K562 (cell line): ENCODE results near the gene GBP5. TPM values are rescaled to one million over a fixed set of nuclear protein-coding genes. Genes with fewer than 3 reads are reported as not detected.

Experiments
- ATAC-seq: fragments of 200-7000 bp; cut with Tn5 transposase; 3 replicates; pipeline ENCODE4 v1.9.1; 2020; ENCODE audit warnings: moderate library complexity
- BruUV-seq: library from RNA; stranded (reverse); fragments of 400-500 nt; replicated peaks from 2 replicates; lab custom pipeline; 2021; lab: Mats Ljungman, UMichigan
- CTCF ChIA-PET: fragments of 300-600 bp; formaldehyde crosslinking; extraction: SDS; loops from one replicate; lab custom pipeline; 2021; ENCODE audit warnings: low intra/inter-chr PET ratio; lab: Yijun Ruan, JAX
- POLR2A ChIA-PET: fragments of 300-600, 350-650 bp; sonication (Branson Sonifier 250); formaldehyde crosslinking; extraction: SDS; loops from one replicate; lab custom pipeline; 2021; ENCODE audit warnings: antibody characterized with exemption, inconsistent platforms; lab: Yijun Ruan, JAX
- DNase-seq, 4 experiments: peaks; one replicate each; pipeline versions ENCODE4 v3.0.0 to v3.0.0-alpha.2; 2011 to 2018; ENCODE audit warnings: low spot score in 3 of 4, mixed read lengths in 3 of 4; ENCODE audit errors: extremely low read depth in 1 of 4
- FAIRE-seq: peaks from 2 replicates; lab custom pipeline; 2011; peaks lifted over from hg19 to GRCh38; lab: Jason Lieb, UNC
- H2AFZ ChIP-seq: 2 replicates; pipeline ENCODE4 v1.6.0; 2011; ENCODE audit warnings: low read depth, low read length, control low read depth, inconsistent platforms
- H3K27ac ChIP-seq: fragments of 200-600 bp; 3 replicates; pipeline ENCODE4 v1.8.0; 2011; ENCODE audit warnings: low read depth, mild to moderate bottlenecking, control low read depth, inconsistent platforms, low read length, moderate library complexity, mixed read lengths; ENCODE audit errors: extremely low read depth
- H3K27me3 ChIP-seq, 2 experiments: fragments of 300-600 bp in 1 of 2; 2 replicates in 1 of 2; 3 replicates in 1 of 2; pipeline versions ENCODE4 v1.6.0 to v1.8.0; 2011; ENCODE audit warnings: inconsistent platforms in 2 of 2, low read length in 2 of 2, mild to moderate bottlenecking in 1 of 2, mixed read lengths in 1 of 2, moderate library complexity in 1 of 2; ENCODE audit not compliant: control insufficient read depth in 2 of 2, insufficient read depth in 2 of 2
- H3K36me3 ChIP-seq: fragments of 300-600 bp; 3 replicates; pipeline ENCODE4 v1.8.0; 2011; ENCODE audit warnings: mild to moderate bottlenecking, low read length, inconsistent platforms; ENCODE audit not compliant: control insufficient read depth, insufficient read depth
- H3K4me1 ChIP-seq, 2 experiments: fragments of 200-600 bp in 1 of 2; replicated peaks in 1 of 2; 2 replicates in 1 of 2; 3 replicates in 1 of 2; pipeline versions ENCODE4 v1.5.1 to v1.8.0; 2011; ENCODE audit warnings: inconsistent platforms in 2 of 2, low read length in 2 of 2, mild to moderate bottlenecking in 1 of 2, mixed read lengths in 1 of 2, moderate library complexity in 1 of 2; ENCODE audit not compliant: control insufficient read depth in 2 of 2, insufficient read depth in 2 of 2
- H3K4me2 ChIP-seq: 2 replicates; pipeline ENCODE4 v1.6.1; 2011; ENCODE audit warnings: low read length, control low read depth, inconsistent platforms, mixed read lengths; ENCODE audit not compliant: insufficient read depth
- H3K4me3 ChIP-seq: fragments of 200-600 bp; sonication (generic), shearing (Covaris generic); 2 replicates; pipeline ENCODE4 v1.5.1; 2016; ENCODE audit warnings: control low read depth, inconsistent platforms
- H3K79me2 ChIP-seq: fragments of 200-600 bp; 3 replicates; pipeline ENCODE4 v1.8.0; 2011; ENCODE audit warnings: low read length, inconsistent platforms; ENCODE audit not compliant: control insufficient read depth, insufficient read depth
- H3K9ac ChIP-seq, 2 experiments: 2 replicates each; pipeline versions ENCODE4 v1.6.0 to v1.6.1; 2011; ENCODE audit warnings: low read depth in 2 of 2, low read length in 2 of 2, control low read depth in 1 of 2, inconsistent platforms in 1 of 2, mild to moderate bottlenecking in 1 of 2, mixed read lengths in 1 of 2; ENCODE audit not compliant: insufficient read depth in 1 of 2
- H3K9me1 ChIP-seq: one replicate; pipeline ENCODE4 v1.6.0; 2011; ENCODE audit warnings: inconsistent platforms, mild to moderate bottlenecking, low read length, moderate library complexity; ENCODE audit not compliant: control insufficient read depth, insufficient read depth
- H3K9me3 ChIP-seq: replicated peaks from 2 replicates; pipeline ENCODE4 v1.5.1; 2011; ENCODE audit warnings: low read depth, low read length, inconsistent platforms; ENCODE audit not compliant: control insufficient read depth, insufficient read depth
- H4K20me1 ChIP-seq: replicated peaks from 2 replicates; pipeline ENCODE4 v1.6.1; 2011; ENCODE audit warnings: low read length, inconsistent platforms, mixed read lengths; ENCODE audit not compliant: control insufficient read depth, insufficient read depth
- CSDE1 ChIP-seq, 2 experiments: fragments of 450-650 bp; IDR thresholded peaks; 2 replicates each; pipeline ENCODE4 v1.6.1; 2016; ENCODE audit warnings: mild to moderate bottlenecking in 1 of 2
- HSF4 ChIP-seq: fragments of 250-450 bp; sonication (Bioruptor Pico); IDR thresholded peaks from 2 replicates; pipeline ENCODE4 v2.1.2; 2022; ENCODE audit warnings: mild to moderate bottlenecking, moderate library complexity, borderline replicate concordance
- MTA1 ChIP-seq: fragments of 450-650 bp; IDR thresholded peaks from 2 replicates; pipeline ENCODE4 v1.6.1; 2017; ENCODE audit warnings: borderline replicate concordance
- POLR2G ChIP-seq: fragments of 200-400 bp; formaldehyde crosslinking; IDR thresholded peaks from 2 replicates; pipeline ENCODE4 v1.6.1; 2017; ENCODE audit warnings: low read depth, mild to moderate bottlenecking, antibody characterized with exemption, low read length, moderate library complexity
- POLR3G ChIP-seq: IDR thresholded peaks from 2 replicates; pipeline ENCODE4 v1.6.1; 2011; ENCODE audit not compliant: insufficient read length, insufficient replicate concordance; ENCODE audit errors: extremely low read depth
- PTBP1 ChIP-seq: fragments of 200-400 bp; formaldehyde crosslinking; IDR thresholded peaks from 2 replicates; pipeline ENCODE4 v1.6.1; 2017; ENCODE audit warnings: low read depth, low read length
- SREBF1 ChIP-seq: fragments of 150-350 bp; IDR thresholded peaks from 2 replicates; pipeline ENCODE4 v1.6.1; 2014; ENCODE audit warnings: antibody characterized with exemption, low read depth, low read length, borderline replicate concordance
- ZNF140 ChIP-seq: fragments of 250-450 bp; sonication (Bioruptor Pico); IDR thresholded peaks from 2 replicates; pipeline ENCODE4 v1.8.0; 2021; ENCODE audit warnings: moderate library complexity, mild to moderate bottlenecking, inconsistent platforms
- ZNF644 ChIP-seq: fragments of 200-800 bp; sonication (Bioruptor generic); IDR thresholded peaks from 2 replicates; pipeline ENCODE4 v1.6.1; 2016; ENCODE audit warnings: low read depth, missing genetic modification characterization, missing compliant biosample characterization
- ZZZ3 ChIP-seq: fragments of 450-650 bp; IDR thresholded peaks from 2 replicates; pipeline ENCODE4 v1.6.1; 2016; ENCODE audit warnings: antibody characterized with exemption, mild to moderate bottlenecking, moderate library complexity
- in situ Hi-C: fragments of 300-500 bp; cut with MboI; formaldehyde crosslinking; loops from 4 replicates; pipeline ENCODE4 v1.15.0; 2018; ENCODE audit warnings: inconsistent platforms, mixed read lengths
- intact Hi-C: fragments of 100-400 bp; cut with micrococcal nuclease; formaldehyde crosslinking; loops from 2 replicates; pipeline ENCODE4 v1.14.2; 2022
- polyA plus RNA-seq, 8 experiments: library from polyadenylated mRNA; depleted of rRNA in 4 of 8; stranded (reverse) in 5 of 8; unstranded in 3 of 8; fragments of >200 nt; fragmentation: Nextera tagmentation in 2 of 8; fragmentation: Illumina TruSeq in 1 of 8; extraction: Ambion mirVana in 2 of 8; extraction: Trizol in 1 of 8; gene quantifications; 2 replicates each; pipeline versions ENCODE4 v1.2.1 to v1.2.3, GENCODE V29; 2011 to 2014; ENCODE audit warnings: inconsistent platforms in 1 of 8, missing spikeins in 1 of 8
- total RNA-seq, 7 experiments: library from RNA; depleted of rRNA in 6 of 7; stranded (reverse); fragments of >200 nt in 6 of 7; fragmentation: Illumina TruSeq in 2 of 7; extraction: Trizol in 2 of 7; gene quantifications; 2 replicates each; pipeline versions ENCODE4 v1.2.1 to v1.2.3, GENCODE V29; 2011 to 2021; ENCODE audit warnings: low replicate concordance in 1 of 7
- TF ChIP-seq, protein P1 (sequence below), 2 experiments: fragments of 200-800 bp in 1 of 2; sonication (Bioruptor generic) in 1 of 2; sonication (generic) in 1 of 2; formaldehyde crosslinking in 1 of 2; IDR thresholded peaks in 1 of 2; conservative IDR thresholded peaks in 1 of 2; 2 replicates each; pipeline versions ENCODE4 v1.5.0 to v1.6.1; 2016 to 2020; ENCODE audit warnings: missing compliant biosample characterization in 1 of 2, missing genetic modification characterization in 1 of 2, missing genetic modification reagents in 1 of 2
- TF ChIP-seq, protein P2 (sequence below): IDR thresholded peaks from 2 replicates; pipeline ENCODE4 v1.6.1; 2011; ENCODE audit warnings: borderline replicate concordance, low read depth, mild to moderate bottlenecking, moderate library complexity, low read length; ENCODE audit not compliant: insufficient read depth, poor library complexity, severe bottlenecking
- TF ChIP-seq, protein P3 (sequence below): fragments of 450-650 bp; IDR thresholded peaks from 2 replicates; pipeline ENCODE4 v1.7.0; 2016; ENCODE audit warnings: borderline replicate concordance

The GBP5 gene
- total and polyA plus RNA-seq, 9 of the 15 experiments (the other 6 are each of a cell fraction or from before 2014, with no cell fraction given): 0.23 to 0.91 (median 0.57) TPM

DNA sequence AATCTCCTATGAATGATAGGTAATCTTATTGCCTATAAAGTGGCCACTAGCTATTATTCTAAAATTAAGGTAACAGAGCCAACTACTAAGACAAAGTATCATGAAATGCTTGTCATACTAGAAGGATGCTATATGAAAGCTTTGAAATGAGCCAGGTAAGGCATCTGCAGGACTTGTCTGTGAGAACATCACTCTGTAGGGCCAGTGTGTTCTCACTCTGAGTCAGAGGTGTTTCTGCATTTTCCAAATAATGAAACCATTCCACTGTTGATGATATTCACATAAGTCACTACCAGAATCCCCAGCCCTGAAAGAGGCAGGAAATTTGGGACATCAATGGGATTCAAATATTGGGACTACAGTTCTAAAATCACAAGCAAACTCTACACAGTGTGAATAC is 25.8 kb upstream of the GBP5 start:
- Histone ChIP-seq H3K27me3 (no peaks in the 10 kb centered on the region), H3K27ac (no peak overlapping the region), H3K36me3 (no peaks in the 10 kb centered on the region), H3K9ac (no peak overlapping the region), H3K79me2 (no peaks in the 10 kb centered on the region), H3K4me1 (no peaks in the 10 kb centered on the region; a peak in 1 of 5 replicates), H3K4me2 (no peak overlapping the region), H3K9me1 (no peaks in the 10 kb centered on the region), H2AFZ (no peak overlapping the region), H3K4me3 (no peak overlapping the region), H4K20me1 (no peaks in the 10 kb centered on the region), H3K9me3 (no peaks in the 10 kb centered on the region)
- FAIRE-seq (no peak), ATAC-seq (no peak), DNase-seq (no peak)
- ChIA-PET CTCF (no interaction called here), POLR2A (interaction anchor here (0.6 kb wide), 1 partner anchor 40 kb away, joined by 3 read pairs; no protein-coding TSS in a partner anchor)
- in situ Hi-C loops (no loop called here), intact Hi-C loops (no loop called here)
- no TSS peak for BruUV-seq
- TF ChIP-seq, protein P1, sequence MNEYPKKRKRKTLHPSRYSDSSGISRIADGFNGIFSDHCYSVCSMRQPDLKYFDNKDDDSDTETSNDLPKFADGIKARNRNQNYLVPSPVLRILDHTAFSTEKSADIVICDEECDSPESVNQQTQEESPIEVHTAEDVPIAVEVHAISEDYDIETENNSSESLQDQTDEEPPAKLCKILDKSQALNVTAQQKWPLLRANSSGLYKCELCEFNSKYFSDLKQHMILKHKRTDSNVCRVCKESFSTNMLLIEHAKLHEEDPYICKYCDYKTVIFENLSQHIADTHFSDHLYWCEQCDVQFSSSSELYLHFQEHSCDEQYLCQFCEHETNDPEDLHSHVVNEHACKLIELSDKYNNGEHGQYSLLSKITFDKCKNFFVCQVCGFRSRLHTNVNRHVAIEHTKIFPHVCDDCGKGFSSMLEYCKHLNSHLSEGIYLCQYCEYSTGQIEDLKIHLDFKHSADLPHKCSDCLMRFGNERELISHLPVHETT (CRISPR knock-in tag; conservative IDR thresholded peaks at IDR 0.05 in 1 of 2, IDR thresholded peaks at IDR 0.05 in 1 of 2): no peak
- TF ChIP-seq ZZZ3: no peak
- no peak for TF ChIP-seq MTA1
- no peak for TF ChIP-seq HSF4 (CRISPR knock-in tag)
- TF ChIP-seq SREBF1: no peak
- TF ChIP-seq, protein P2, sequence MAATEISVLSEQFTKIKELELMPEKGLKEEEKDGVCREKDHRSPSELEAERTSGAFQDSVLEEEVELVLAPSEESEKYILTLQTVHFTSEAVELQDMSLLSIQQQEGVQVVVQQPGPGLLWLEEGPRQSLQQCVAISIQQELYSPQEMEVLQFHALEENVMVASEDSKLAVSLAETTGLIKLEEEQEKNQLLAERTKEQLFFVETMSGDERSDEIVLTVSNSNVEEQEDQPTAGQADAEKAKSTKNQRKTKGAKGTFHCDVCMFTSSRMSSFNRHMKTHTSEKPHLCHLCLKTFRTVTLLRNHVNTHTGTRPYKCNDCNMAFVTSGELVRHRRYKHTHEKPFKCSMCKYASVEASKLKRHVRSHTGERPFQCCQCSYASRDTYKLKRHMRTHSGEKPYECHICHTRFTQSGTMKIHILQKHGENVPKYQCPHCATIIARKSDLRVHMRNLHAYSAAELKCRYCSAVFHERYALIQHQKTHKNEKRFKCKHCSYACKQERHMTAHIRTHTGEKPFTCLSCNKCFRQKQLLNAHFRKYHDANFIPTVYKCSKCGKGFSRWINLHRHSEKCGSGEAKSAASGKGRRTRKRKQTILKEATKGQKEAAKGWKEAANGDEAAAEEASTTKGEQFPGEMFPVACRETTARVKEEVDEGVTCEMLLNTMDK: no peak
- TF ChIP-seq POLR3G: no peak
- TF ChIP-seq, protein P3, sequence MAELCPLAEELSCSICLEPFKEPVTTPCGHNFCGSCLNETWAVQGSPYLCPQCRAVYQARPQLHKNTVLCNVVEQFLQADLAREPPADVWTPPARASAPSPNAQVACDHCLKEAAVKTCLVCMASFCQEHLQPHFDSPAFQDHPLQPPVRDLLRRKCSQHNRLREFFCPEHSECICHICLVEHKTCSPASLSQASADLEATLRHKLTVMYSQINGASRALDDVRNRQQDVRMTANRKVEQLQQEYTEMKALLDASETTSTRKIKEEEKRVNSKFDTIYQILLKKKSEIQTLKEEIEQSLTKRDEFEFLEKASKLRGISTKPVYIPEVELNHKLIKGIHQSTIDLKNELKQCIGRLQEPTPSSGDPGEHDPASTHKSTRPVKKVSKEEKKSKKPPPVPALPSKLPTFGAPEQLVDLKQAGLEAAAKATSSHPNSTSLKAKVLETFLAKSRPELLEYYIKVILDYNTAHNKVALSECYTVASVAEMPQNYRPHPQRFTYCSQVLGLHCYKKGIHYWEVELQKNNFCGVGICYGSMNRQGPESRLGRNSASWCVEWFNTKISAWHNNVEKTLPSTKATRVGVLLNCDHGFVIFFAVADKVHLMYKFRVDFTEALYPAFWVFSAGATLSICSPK: no peak
- TF ChIP-seq CSDE1 (IDR thresholded peaks at IDR 0.05): no peak
- no peak for TF ChIP-seq ZNF140 (CRISPR knock-in tag)
- no peak for TF ChIP-seq PTBP1
- TF ChIP-seq POLR2G: no peak
- TF ChIP-seq ZNF644 (tag): no peak
